Dermis microvascular lymphatic vessel endothelial cell (primary cell): Measurements from ENCODE around the gene PBXIP1. TPM values are rescaled to one million over a fixed set of nuclear protein-coding genes. Genes with fewer than 3 reads are reported as not detected.

Experiments used
- DNase-seq, 2 donors: peaks; one replicate each; pipeline versions ENCODE4 v3.0.0 to v3.0.0-alpha.2; 2010; ENCODE audit warnings: low read depth in 2 of 2
- total RNA-seq: library from RNA; depleted of rRNA; stranded (reverse); fragments of >200 nt; gene quantifications from 2 replicates; pipeline ENCODE4 v1.2.1, GENCODE V29; 2014

Gene PBXIP1, protein sequence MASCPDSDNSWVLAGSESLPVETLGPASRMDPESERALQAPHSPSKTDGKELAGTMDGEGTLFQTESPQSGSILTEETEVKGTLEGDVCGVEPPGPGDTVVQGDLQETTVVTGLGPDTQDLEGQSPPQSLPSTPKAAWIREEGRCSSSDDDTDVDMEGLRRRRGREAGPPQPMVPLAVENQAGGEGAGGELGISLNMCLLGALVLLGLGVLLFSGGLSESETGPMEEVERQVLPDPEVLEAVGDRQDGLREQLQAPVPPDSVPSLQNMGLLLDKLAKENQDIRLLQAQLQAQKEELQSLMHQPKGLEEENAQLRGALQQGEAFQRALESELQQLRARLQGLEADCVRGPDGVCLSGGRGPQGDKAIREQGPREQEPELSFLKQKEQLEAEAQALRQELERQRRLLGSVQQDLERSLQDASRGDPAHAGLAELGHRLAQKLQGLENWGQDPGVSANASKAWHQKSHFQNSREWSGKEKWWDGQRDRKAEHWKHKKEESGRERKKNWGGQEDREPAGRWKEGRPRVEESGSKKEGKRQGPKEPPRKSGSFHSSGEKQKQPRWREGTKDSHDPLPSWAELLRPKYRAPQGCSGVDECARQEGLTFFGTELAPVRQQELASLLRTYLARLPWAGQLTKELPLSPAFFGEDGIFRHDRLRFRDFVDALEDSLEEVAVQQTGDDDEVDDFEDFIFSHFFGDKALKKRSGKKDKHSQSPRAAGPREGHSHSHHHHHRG
- total RNA-seq: 83.6 and 101 TPM in 2 replicates

DNA sequence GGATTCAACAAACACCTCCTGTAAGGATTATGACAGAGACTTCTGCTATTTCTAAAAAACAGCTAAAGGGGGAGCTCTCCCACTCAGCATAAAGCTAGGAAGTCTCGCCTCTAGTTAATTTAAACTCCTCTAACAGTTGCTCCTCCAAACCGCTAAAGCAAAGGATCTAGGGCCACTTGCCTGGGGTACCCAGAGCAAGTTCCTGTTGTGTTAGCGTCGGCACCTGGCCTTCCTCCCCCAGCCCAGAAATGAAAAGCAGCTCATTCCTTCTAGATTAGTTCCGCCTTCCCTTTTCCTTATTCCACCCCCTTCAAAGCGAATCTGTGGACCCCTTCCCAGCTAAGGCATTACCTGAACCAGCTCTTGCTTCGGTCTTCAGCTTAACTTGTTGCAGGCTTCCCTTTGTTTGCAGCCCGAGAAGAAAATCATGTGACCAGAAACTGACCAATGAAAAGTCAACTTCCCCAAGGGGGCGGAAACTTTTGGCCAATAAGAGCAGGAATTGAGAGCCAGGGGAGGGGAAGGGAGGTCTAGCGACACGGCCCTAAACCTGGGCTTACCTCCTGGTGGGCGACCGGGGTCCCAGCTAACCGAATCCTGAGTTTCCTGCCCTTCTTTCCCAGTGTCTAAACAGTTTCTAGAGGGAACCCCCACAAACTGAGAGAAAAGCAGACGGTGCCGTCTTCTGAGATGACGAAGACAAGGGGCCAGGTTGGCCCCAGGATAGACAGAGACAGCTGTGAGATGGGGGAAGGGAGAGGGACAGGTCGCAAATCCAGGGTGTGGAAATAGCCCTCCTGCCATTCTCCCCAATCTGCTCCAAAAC is at the start of gene PBXIP1:
TSS of gene PBXIP1 (minus strand) at position 382 of the 826 bp plus-strand sequence. CDS start 2,378 bp downstream, outside the sequence.
- DNase-seq: peak; percentile 91 to 92

- no peak for DNase-seq
These were observed 49.4 kb upstream of the PBXIP1 start for GRCh38 chr1:155005076-155006011.

DNA sequence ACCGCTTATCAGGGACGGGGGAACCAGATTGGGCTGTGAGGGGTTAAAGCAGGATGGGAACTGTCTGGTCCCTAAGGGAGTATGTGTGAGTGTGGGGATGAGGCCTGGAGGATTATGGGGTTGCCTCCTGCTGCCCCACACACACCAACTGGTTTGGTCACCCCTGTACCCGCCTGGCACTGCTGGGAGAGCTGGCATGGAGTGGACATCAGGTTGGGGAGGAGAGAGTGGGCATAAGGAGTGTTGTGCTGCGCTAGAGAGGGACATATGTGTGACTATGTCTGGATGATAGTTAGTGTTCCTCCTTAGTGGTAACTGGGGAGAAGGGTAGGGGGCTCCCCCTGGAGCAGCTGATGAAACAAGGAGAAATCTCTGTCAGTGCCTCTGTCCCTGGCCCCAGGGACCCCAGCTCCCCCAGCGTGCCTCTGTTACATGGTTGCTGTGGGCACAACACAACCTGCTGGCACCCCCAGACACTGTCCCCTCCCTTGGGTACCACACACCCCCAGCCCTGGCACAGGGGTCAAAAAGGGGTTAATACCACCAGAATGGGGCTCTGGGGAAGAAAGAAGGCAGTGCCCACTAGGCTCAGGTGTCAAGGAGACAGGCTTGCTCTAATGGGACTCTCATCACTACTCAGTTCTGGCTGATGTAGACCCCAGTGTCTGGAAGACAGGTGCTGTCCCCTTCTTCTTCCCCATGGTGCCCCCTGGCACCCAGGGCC is 48.6 kb upstream of the PBXIP1 start:
- no peak for DNase-seq

DNA sequence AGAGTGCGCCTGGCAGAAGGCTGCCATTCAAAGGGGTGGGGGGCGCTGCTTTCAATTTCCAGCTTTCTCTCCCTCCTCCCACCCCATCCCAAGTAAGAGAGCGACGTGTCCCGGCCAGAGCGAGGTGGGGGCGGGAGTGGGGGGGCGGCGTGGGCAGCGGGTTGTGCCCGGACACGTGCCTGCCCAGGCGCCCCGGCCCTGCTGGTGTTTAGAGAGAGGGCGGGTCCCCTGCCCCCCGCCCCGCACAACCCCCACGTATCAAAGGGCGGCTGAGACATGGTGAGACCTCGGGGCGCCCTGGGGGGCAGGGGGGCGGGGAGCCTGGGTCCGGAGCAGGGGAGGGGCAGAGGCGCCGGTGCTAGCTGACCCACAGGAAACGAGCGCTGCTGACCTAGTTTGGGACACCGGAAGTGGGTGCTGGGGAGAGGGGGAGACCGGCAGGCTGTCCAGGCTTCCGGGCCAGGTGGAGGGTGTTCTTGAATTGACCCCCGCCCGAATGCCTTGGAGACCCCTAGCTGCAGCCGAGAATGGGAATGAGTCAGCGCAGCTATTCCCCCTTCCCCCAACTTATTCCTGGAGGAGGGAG is 48.0 kb upstream of the PBXIP1 start:
- DNase-seq: peak in 1 of 2 donors; percentile 39

GRCh38 chr1:155003227-155003765 is 47.4 kb upstream of the PBXIP1 start:
- DNase-seq: peak in 1 of 2 donors; percentile 35

GRCh38 chr1:155002464-155003226 is 46.7 kb upstream of the PBXIP1 start, which contains the start of gene ZBTB7B:
Gene ZBTB7B (plus strand): TSS chr1:155002802. CDS start chr1:155014661, 11,859 bp downstream.
- DNase-seq: peak in 1 of 2 donors; percentile 40

DNA sequence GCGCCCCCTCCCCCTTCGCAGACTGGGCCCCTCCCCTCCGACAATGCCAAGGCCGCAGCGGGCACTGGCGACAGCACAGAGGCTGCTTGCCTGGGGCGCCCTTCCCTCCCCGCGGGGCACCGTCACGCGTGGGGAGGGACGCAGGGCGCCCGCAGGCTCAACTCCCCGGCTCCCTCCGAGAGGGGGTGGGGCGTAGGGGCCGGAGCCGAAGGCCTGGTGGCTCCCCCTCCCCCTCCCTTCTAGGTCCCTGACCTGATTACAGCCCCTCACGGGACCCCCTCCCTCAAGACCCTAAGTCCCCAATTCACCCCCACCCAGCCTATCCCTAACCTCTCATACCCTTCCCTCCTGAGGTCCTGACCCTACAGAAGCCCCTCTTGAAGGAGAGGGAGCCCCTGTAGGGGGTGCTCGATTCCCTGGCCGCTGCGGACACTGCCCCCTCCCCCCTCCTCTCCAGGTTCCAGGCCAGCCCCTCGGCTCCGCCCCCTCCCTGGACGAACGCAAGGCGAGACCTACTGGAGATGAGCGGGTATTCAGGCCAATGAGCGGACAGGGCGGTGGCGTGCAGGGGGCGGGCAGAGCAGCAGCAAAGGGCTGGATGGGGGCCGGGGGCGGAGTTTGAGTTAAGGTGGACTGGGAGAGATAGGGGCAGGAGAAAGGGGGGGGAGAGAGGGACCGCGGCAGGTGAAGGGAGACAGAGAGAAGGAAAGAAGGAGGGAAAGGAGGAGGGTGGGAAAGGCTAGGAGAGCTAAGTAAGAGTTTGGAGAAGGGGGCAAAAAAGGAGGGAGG is 46.0 kb upstream of the PBXIP1 start:
- peak; percentile 96 to 99 for DNase-seq

- no peak for DNase-seq
These were observed 45.5 kb upstream of the PBXIP1 start for GRCh38 chr1:155001425-155001674.

GRCh38 chr1:155000726-155001424 is 45.0 kb upstream of the PBXIP1 start:
- DNase-seq: peak; percentile 61 to 81

DNA sequence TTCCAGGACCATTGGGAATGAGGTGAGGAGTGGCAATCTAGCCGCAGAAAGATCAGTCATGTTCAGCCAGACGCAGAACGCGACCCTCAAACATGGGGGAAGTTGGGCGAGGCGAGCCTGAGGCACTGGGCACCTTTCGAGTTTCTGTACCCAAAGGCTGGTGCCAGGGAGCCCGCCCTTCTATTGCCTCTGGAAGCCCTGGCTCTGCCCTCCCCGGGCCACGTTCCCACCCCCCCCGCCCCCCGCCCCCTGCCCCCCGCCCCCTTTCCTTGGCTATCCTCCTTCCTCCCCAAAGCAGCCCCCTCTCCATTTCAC is 44.5 kb upstream of the PBXIP1 start:
- DNase-seq: no peak

- no peak for DNase-seq
These were observed 43.9 kb upstream of the PBXIP1 start for GRCh38 chr1:154999571-155000410.

DNA sequence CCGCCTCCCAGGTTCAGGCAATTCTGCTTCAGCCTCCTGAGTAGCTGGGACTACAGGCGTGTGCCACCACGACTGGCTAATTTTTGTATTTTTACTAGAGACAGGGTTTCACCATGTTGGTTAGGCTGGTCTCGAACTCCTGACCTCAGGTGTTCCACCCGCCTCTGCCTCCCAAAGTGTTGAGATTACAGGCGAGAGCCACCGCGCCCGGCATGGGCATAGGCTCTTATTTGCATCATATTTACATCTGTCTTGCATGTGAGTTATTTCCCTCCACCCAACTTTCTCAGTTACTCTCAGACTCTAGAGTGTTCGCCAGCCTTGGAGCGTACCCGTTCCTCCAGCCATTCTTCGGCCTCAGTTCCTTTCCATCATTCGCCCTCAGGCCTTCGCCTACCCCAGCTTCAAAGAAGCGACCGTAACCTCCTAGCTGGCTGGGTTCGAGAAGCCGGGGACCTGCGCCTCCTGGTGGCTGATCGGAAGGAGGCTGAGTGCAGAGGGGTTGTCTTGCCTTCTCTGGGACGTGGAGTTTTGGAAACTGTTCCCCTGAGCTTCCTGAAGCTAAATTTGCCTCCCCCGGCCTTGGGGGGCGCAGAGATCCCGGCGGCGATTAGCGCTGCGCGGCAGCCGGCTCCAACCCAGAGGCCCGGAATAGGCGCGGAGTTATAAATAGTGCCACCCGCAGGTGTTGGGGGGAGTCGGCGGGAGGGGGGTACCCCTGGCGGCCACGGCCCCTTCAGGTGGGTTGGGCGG is 43.1 kb upstream of the PBXIP1 start:
- DNase-seq: peak in 1 of 2 donors; percentile 58

- no peak for DNase-seq
These were observed 42.4 kb upstream of the PBXIP1 start for GRCh38 chr1:154998201-154998780.

DNA sequence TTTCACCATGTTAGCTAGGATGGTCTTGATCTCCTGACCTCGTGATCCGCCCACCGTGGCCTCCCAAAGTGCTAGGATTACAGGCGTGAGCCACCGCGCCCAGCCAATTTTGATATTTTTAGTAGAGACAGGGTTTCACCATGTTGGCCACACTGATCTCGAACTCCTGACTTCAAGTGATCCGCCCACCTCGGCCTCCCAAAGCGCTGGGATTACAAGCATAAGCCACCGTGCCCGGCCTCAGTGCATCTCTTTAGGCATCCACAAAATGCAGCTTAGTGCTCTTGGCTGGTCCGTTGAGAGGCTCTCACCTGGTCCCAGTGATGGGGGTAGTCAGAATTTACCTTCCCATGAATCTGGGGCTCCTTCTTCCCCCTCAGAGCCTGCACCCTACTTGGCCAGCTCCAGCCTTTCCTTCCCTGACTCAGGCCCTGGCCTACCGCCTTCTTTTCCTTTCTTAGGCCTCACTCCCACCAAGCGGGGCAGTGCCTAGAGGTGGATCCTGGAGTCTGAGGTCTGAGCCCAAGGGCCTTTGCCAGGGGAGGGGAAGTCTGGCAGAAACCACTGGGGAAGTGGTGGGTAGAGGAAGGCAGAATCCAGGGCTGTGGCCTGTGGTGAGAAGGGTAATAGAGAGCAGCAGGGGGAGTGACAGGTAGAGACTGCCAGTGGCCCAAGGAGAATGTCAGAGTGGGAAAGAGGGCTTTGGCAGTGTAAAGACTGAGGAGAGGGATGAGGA is 41.2 kb upstream of the PBXIP1 start:
- DNase-seq: no peak
